Measurements from ENCODE around the gene TMED5.

DNA sequence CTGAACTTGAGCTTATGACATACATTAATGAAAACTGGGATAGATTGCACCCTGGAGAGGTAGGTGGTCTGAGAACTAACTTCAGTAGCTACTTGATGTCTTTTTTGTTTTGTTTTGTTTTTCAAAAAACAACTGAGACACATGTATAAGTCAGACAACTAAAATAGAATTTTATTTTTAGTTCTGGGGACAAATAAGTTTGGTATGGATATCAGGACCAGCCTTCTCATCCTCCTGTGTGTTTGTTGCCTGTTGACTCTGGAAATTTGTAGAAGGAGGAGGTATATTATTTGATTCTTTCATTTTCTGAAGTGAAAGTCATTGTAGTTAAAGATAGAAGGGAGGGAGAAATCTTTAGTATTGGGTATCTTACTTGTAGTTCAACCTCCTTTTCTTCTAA is 59.6 kb downstream of the TMED5 start:
- TF ChIP-seq, protein P1, sequence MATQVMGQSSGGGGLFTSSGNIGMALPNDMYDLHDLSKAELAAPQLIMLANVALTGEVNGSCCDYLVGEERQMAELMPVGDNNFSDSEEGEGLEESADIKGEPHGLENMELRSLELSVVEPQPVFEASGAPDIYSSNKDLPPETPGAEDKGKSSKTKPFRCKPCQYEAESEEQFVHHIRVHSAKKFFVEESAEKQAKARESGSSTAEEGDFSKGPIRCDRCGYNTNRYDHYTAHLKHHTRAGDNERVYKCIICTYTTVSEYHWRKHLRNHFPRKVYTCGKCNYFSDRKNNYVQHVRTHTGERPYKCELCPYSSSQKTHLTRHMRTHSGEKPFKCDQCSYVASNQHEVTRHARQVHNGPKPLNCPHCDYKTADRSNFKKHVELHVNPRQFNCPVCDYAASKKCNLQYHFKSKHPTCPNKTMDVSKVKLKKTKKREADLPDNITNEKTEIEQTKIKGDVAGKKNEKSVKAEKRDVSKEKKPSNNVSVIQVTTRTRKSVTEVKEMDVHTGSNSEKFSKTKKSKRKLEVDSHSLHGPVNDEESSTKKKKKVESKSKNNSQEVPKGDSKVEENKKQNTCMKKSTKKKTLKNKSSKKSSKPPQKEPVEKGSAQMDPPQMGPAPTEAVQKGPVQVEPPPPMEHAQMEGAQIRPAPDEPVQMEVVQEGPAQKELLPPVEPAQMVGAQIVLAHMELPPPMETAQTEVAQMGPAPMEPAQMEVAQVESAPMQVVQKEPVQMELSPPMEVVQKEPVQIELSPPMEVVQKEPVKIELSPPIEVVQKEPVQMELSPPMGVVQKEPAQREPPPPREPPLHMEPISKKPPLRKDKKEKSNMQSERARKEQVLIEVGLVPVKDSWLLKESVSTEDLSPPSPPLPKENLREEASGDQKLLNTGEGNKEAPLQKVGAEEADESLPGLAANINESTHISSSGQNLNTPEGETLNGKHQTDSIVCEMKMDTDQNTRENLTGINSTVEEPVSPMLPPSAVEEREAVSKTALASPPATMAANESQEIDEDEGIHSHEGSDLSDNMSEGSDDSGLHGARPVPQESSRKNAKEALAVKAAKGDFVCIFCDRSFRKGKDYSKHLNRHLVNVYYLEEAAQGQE (IDR thresholded peaks at IDR 0.05; ENCODE audit: insufficient replicate concordance, low read depth) = no peak
- TF ChIP-seq, protein P2, sequence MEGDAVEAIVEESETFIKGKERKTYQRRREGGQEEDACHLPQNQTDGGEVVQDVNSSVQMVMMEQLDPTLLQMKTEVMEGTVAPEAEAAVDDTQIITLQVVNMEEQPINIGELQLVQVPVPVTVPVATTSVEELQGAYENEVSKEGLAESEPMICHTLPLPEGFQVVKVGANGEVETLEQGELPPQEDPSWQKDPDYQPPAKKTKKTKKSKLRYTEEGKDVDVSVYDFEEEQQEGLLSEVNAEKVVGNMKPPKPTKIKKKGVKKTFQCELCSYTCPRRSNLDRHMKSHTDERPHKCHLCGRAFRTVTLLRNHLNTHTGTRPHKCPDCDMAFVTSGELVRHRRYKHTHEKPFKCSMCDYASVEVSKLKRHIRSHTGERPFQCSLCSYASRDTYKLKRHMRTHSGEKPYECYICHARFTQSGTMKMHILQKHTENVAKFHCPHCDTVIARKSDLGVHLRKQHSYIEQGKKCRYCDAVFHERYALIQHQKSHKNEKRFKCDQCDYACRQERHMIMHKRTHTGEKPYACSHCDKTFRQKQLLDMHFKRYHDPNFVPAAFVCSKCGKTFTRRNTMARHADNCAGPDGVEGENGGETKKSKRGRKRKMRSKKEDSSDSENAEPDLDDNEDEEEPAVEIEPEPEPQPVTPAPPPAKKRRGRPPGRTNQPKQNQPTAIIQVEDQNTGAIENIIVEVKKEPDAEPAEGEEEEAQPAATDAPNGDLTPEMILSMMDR (IDR thresholded peaks at IDR 0.05; ENCODE audit: insufficient read depth, low read length) = no peak
- no peak for TF ChIP-seq POLR2AphosphoS5 (IDR thresholded peaks at IDR 0.05; ENCODE audit: low read depth)
